Transverse colon (tissue), 4 donors: ENCODE data around the gene DDX43. TPM values are rescaled to one million over a fixed set of nuclear protein-coding genes. Genes with fewer than 3 reads are reported as not detected.

Source experiments
- DNase-seq: peaks from one replicate; pipeline ENCODE4 v3.0.0-alpha.2; 2019
- H3K27ac ChIP-seq, 4 donors: fragments of 200-600 bp; sonication (generic); 2 replicates each; pipeline ENCODE4 v1.5.1; 2016 to 2018; ENCODE audit warnings: inconsistent platforms in 4 of 4
- H3K27me3 ChIP-seq: fragments of 200-600 bp; sonication (generic); 2 replicates; pipeline ENCODE4 v1.5.1; 2017; ENCODE audit warnings: inconsistent platforms
- H3K36me3 ChIP-seq, 4 donors: fragments of 200-600 bp; sonication (generic); 2 replicates each; pipeline ENCODE4 v1.5.1; 2017 to 2019; ENCODE audit warnings: inconsistent platforms in 4 of 4
- H3K4me1 ChIP-seq, 4 donors: fragments of 200-600 bp; sonication (generic); 2 replicates each; pipeline ENCODE4 v1.5.1; 2017 to 2020; ENCODE audit warnings: inconsistent platforms in 4 of 4
- H3K4me3 ChIP-seq, 4 donors: fragments of 200-600 bp; sonication (generic); 1 replicate in 1 of 4; 2 replicates in 3 of 4; pipeline versions ENCODE4 v1.5.1 to v1.6.1; 2017 to 2019; ENCODE audit warnings: inconsistent platforms in 4 of 4
- H3K9me3 ChIP-seq, 2 donors: fragments of 200-600 bp; sonication (generic); 2 replicates each; pipeline ENCODE4 v1.5.1; 2017 to 2019; ENCODE audit warnings: inconsistent platforms in 2 of 2
- CTCF ChIP-seq, 5 experiments: fragments of 200-600 bp in 3 of 5; fragments of 450-650 bp in 2 of 5; sonication (generic) in 3 of 5; IDR thresholded peaks; 1 replicate in 2 of 5; 2 replicates in 3 of 5; pipeline ENCODE4 v1.5.1; 2016 to 2017; ENCODE audit warnings: antibody characterized with exemption in 5 of 5, inconsistent platforms in 3 of 5, mild to moderate bottlenecking in 2 of 5, moderate library complexity in 1 of 5
- EP300 ChIP-seq: sonication (generic); formaldehyde crosslinking; IDR thresholded peaks from one replicate; pipeline ENCODE4 v1.6.1; 2017; ENCODE audit warnings: antibody characterized with exemption, low read depth
- POLR2A ChIP-seq: fragments of 450-650 bp; IDR thresholded peaks from one replicate; pipeline ENCODE4 v1.6.1; 2016; ENCODE audit warnings: antibody characterized with exemption, mild to moderate bottlenecking, moderate library complexity
- POLR2AphosphoS5 ChIP-seq, 3 donors: sonication (generic); formaldehyde crosslinking; IDR thresholded peaks; one replicate each; pipeline ENCODE4 v1.6.1; 2016; ENCODE audit warnings: antibody characterized with exemption in 3 of 3
- WGBS, 2 donors: methylation state at CpG; one replicate each; pipeline ENCODE4 v1.1.5; 2018; ENCODE audit warnings: low coverage in 1 of 2; 5-methylcytosine and 5-hydroxymethylcytosine counted together
- in situ Hi-C, 4 donors: fragments of 200-750 bp; cut with MboI; loops; one replicate each; pipeline versions ENCODE4 v1.15.0 to v1.15.1; 2017; ENCODE audit warnings: low sequenced_read_pairs in 3 of 4, low pct_ligation_motif_present in 1 of 4, low pct_unique_long_range_greater_than_20kb in 1 of 4
- intact Hi-C: fragments of 100-400 bp; cut with DNase I; formaldehyde crosslinking; loops from one replicate; pipeline ENCODE4 v1.15.1; 2023; ENCODE audit warnings: low total_unique reads
- total RNA-seq, 4 donors: library from RNA; depleted of rRNA; stranded (reverse); fragments of >200 nt; gene quantifications; one replicate each; pipeline ENCODE4 v1.1.0, GENCODE V29; 2016

DDX43 gene
- total RNA-seq: 1 to 10 TPM in 2 of 4 donors, not detected in 2; 1.2 to 2.6 TPM

- 87 to 88% methylated on average over 7 to 54 of the region's 54 CpGs for WGBS, 2 donors
- Histone ChIP-seq H3K36me3 (no peaks in the 10 kb centered on the region), H3K4me3 (peak within 1 kb of the TSS in 1 of 4 donors; percentile 27), H3K27ac (peak within 1 kb of the TSS in 2 of 4 donors; percentile 17 to 59), H3K27me3 (no peaks in the 10 kb centered on the region), H3K4me1 (no peaks in the 10 kb centered on the region), H3K9me3 (no peaks in the 10 kb centered on the region)
- intact Hi-C loops (no loop called here), in situ Hi-C loops (no loop called here)
- TF ChIP-seq POLR2A (no peak), POLR2AphosphoS5 (IDR thresholded peaks at IDR 0.05) (no peak), CTCF (IDR thresholded peaks at IDR 0.05) (no peak)
- DNase-seq: peak; percentile 45
These were observed at the start of gene DDX43 for GRCh38 chr6:73394577-73395354. Gene DDX43, plus strand, starts transcription at chr6:73394828. Its CDS starts 78 bp downstream, at chr6:73394906.

- Histone ChIP-seq H3K9me3 (no peaks in the 10 kb centered on the region), H3K4me3 (no peak overlapping the region), H3K27me3 (peaks cover 27% of the 10 kb centered on the region), H3K36me3 (no peaks in the 10 kb centered on the region), H3K4me1 (no peaks in the 10 kb centered on the region), H3K27ac (no peak overlapping the region)
- TF ChIP-seq CTCF (IDR thresholded peaks at IDR 0.05) (no peak), POLR2AphosphoS5 (IDR thresholded peaks at IDR 0.05) (no peak), POLR2A (no peak), EP300 (no peak)
- WGBS, 2 donors: 65 to 82% methylated on average over 2 to 32 of the region's 33 CpGs
- intact Hi-C loops: no loop called here
- DNase-seq: no peak
- in situ Hi-C loops: loop anchor here in 1 of 4 donors (25.0 kb wide), 1 partner anchor 936 kb away; no protein-coding TSS in a partner anchor
These were observed 46.0 kb upstream of the DDX43 start for GRCh38 chr6:73348550-73349204.

- in situ Hi-C loops: loop anchor here in 1 of 4 donors (25.0 kb wide), 1 partner anchor 937 kb away; no protein-coding TSS in a partner anchor
- H3K4me3 ChIP-seq: no peak overlapping the region
- peaks cover 27% of the 10 kb centered on the region for H3K27me3 ChIP-seq
- TF ChIP-seq POLR2A (no peak), CTCF (IDR thresholded peaks at IDR 0.05) (no peak), EP300 (no peak), POLR2AphosphoS5 (IDR thresholded peaks at IDR 0.05) (no peak)
- H3K4me1 ChIP-seq: no peaks in the 10 kb centered on the region
- H3K36me3 ChIP-seq: no peaks in the 10 kb centered on the region
- 48 to 54% methylated on average over 6 of the region's 6 CpGs for WGBS, 2 donors
- no peaks in the 10 kb centered on the region for H3K9me3 ChIP-seq
- intact Hi-C loops: no loop called here
- H3K27ac ChIP-seq: no peak overlapping the region
- no peak for DNase-seq
These were observed 45.3 kb upstream of the DDX43 start for GRCh38 chr6:73349311-73349710.
